ENCODE data around the gene TIMP2. TPM values are rescaled to one million over a fixed set of nuclear protein-coding genes. Genes with fewer than 3 reads are reported as not detected.

Gene TIMP2
- total and polyA plus RNA-seq, 2 donors (not counting 3 experiments of a cell fraction or from before 2014, with no cell fraction given) = 138 to 318 TPM

- no peak for FAIRE-seq
- Histone ChIP-seq H4K20me1 (replicated peaks; ENCODE audit: control insufficient read depth, extremely low read depth, insufficient read depth, low read length) (no peaks in the 10 kb centered on the region), H3K9me1 (replicated peaks; ENCODE audit: control insufficient read depth, extremely low read depth, insufficient read depth, low read length) (no peaks in the 10 kb centered on the region), H3K4me3 (replicated peaks in 1 of 3; ENCODE audit: insufficient read depth in 1 of 3, low read depth in 1 of 3, low read length in 3 of 3) (no peak overlapping the region), H3K27ac (ENCODE audit: insufficient read depth, low read depth, low read length) (no peak overlapping the region), H3K9ac (replicated peaks; ENCODE audit: extremely low read depth, insufficient read depth, low read length) (no peak overlapping the region), H3K79me2 (ENCODE audit: control insufficient read depth, insufficient read depth, low read length) (peaks cover 7% of the 10 kb centered on the region), H2AFZ (ENCODE audit: low read depth, low read length) (no peak overlapping the region), H3K36me3 (ENCODE audit: control insufficient read depth in 2 of 2, extremely low read depth in 1 of 2, insufficient read depth in 2 of 2, low read length in 2 of 2) (peaks cover 0 to 7% of the 10 kb centered on the region in 2 experiments), H3K27me3 (ENCODE audit: control insufficient read depth in 2 of 2, insufficient read depth in 2 of 2, low read length in 2 of 2) (no peaks in the 10 kb centered on the region), H3K9me3 (replicated peaks; ENCODE audit: control insufficient read depth, insufficient read depth, low read length) (no peaks in the 10 kb centered on the region), H3K4me1 (ENCODE audit: control insufficient read depth, extremely low read depth, insufficient read depth, low read length) (peaks cover 4% of the 10 kb centered on the region), H3K4me2 (ENCODE audit: insufficient read depth, low read length) (no peak overlapping the region)
- TF ChIP-seq EZH2 (IDR thresholded peaks at IDR 0.05; ENCODE audit: borderline replicate concordance, low read depth, low read length, severe bottlenecking) (no peak), JUN (IDR thresholded peaks at IDR 0.05; ENCODE audit: borderline replicate concordance, insufficient read depth, insufficient read length, low read depth) (no peak), POLR2A (IDR thresholded peaks at IDR 0.05; ENCODE audit: low read depth, low read length) (no peak), GATA2 (IDR thresholded peaks at IDR 0.05; ENCODE audit: insufficient read depth, insufficient read length, low read depth, low read length) (no peak), MYC (IDR thresholded peaks at IDR 0.05; ENCODE audit: low read depth, low read length) (no peak), POLR2AphosphoS5 (IDR thresholded peaks at IDR 0.05; ENCODE audit: insufficient read depth, low read depth, low read length) (no peak), FOS (IDR thresholded peaks at IDR 0.05; ENCODE audit: borderline replicate concordance, insufficient read depth, low read length) (no peak)
- TF ChIP-seq, protein P1, sequence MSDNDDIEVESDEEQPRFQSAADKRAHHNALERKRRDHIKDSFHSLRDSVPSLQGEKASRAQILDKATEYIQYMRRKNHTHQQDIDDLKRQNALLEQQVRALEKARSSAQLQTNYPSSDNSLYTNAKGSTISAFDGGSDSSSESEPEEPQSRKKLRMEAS (IDR thresholded peaks at IDR 0.05; ENCODE audit: insufficient read depth, insufficient read length) = no peak
- TF ChIP-seq, protein P2, sequence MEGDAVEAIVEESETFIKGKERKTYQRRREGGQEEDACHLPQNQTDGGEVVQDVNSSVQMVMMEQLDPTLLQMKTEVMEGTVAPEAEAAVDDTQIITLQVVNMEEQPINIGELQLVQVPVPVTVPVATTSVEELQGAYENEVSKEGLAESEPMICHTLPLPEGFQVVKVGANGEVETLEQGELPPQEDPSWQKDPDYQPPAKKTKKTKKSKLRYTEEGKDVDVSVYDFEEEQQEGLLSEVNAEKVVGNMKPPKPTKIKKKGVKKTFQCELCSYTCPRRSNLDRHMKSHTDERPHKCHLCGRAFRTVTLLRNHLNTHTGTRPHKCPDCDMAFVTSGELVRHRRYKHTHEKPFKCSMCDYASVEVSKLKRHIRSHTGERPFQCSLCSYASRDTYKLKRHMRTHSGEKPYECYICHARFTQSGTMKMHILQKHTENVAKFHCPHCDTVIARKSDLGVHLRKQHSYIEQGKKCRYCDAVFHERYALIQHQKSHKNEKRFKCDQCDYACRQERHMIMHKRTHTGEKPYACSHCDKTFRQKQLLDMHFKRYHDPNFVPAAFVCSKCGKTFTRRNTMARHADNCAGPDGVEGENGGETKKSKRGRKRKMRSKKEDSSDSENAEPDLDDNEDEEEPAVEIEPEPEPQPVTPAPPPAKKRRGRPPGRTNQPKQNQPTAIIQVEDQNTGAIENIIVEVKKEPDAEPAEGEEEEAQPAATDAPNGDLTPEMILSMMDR (IDR thresholded peaks at IDR 0.05; ENCODE audit: extremely low read depth in 1 of 2, insufficient read depth in 1 of 2, low read depth in 1 of 2, low read length in 2 of 2) = no peak
- ChIA-PET CTCF (interaction anchor here (2.2 kb wide), 1 partner anchor 24 kb away, joined by 9 read pairs; no protein-coding TSS in a partner anchor), POLR2A (no interaction called here)
- DNase-seq (ENCODE audit: low read depth, low spot score) = no peak
- no TSS peak for BruUV-seq (replicated peaks)
- dilution Hi-C loops (cut with MboI; ENCODE audit: extremely low pct_ligation_motif_present, low sequenced_read_pairs) = no loop called here
- intact Hi-C loops (cut with micrococcal nuclease) = no loop called here
These were observed 35.7 kb downstream of the TIMP2 start for GRCh38 chr17:78889531-78889930.
